Ramos (cell line): ENCODE measurements around the gene CDK17.
"Not testable (repeated sequence)": the region's sequence is repeated elsewhere in the genome, so short reads cannot be mapped to it uniquely, and the experiment has no call there.

Experiments used
- in situ Hi-C: fragments of 300-500 bp; cut with MboI; formaldehyde crosslinking; loops from one replicate; pipeline ENCODE4 v1.14.3; 2022; ENCODE audit warnings: low sequenced_read_pairs; ENCODE audit not compliant: unreplicated experiment

CDK17 gene

GRCh38 chr12:96360550-96360949 lies 39.7 kb downstream of the CDK17 start:
- in situ Hi-C loops: no loop called here

DNA sequence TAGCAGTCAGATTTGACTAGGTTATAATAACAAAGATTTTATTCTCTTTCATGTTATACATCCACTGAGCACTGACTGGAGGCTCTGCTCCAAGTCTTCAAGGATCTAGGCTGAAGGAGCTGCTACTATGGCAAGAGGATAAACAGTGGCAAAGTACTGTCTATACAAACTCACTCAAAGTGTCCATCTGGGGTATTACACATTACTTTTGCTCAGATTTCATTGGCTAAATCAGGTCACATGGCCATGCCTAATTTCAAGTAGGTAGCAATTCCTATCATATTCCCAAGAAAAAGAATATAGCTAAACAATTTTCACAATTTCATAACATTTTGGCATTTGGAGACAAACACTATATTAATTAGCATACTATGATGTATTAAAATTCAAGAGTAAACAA lies 40.9 kb downstream of the CDK17 start:
- in situ Hi-C loops: no loop called here

DNA sequence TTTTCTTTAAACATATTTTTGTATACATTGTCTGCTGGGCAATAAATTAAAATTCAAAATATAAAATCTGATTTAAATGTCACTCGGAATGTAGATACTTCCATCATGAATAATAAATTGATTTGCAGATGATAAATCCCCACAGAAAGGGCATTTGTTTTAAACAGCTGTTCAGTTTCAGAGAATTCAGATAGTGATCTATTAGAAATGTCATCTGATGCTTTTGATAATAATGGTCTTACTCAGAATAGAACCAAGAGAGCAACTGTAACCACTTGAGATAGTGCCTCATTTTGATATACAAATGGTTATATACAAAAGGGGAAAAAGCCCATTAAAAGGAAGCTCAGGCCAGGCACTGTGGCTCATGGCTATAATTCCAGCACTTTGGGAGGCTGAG lies 43.4 kb downstream of the CDK17 start:
- in situ Hi-C loops: no loop called here

DNA sequence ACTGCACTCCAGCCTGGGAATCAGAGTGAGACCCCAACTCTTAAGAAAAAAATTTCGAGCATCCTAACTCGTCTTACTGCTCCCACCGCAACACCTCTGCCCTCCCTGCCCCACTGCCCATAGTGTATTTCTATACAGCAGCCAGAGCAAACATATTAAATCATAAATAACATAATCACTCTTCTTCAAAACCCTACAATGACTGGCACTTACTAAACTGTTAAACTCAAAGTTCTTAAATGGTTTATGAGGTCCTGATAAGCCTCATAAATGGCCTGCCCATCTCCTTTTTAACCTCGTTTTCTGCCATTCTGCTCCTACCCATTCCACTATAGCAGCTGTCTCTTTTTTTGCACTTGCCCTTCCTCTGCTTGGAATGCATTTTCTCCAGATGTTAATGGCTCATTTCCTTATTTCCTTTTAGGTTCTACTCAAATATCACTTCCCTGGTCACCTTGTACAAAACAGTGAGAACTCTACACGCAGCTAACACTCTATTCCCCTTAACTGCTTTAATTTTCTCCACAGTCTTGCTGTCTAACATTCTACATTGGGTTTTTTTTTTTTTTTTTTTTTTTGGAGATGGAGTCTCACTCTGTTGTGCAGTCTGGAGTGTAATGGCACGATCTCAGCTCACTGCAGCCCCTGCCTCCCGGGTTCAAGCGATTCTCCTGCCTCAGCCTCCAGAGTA lies 45.2 kb downstream of the CDK17 start:
- in situ Hi-C loops: no loop called here

DNA sequence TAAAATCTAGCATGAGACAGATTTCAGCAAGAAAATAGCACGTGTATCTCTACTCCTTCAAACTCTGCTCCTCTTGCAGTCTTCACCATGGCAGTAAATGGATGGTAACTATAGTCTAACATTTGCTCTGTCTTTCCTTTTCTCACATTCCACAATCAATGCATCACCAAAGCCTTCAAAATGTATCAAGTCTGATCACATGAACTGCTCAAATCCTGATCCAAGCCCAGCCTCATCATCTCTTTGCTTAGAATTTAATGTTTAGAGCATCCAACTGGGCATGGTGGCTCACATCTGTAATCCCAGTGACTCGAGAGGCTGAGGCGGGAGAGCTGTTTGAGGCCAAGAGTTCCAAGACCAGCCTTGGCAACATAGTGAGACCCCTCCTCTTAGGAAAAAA lies 45.9 kb downstream of the CDK17 start:
- in situ Hi-C loops: no loop called here

- in situ Hi-C loops: no loop called here
These were observed 47.9 kb downstream of the CDK17 start for GRCh38 chr12:96352161-96352835.

DNA sequence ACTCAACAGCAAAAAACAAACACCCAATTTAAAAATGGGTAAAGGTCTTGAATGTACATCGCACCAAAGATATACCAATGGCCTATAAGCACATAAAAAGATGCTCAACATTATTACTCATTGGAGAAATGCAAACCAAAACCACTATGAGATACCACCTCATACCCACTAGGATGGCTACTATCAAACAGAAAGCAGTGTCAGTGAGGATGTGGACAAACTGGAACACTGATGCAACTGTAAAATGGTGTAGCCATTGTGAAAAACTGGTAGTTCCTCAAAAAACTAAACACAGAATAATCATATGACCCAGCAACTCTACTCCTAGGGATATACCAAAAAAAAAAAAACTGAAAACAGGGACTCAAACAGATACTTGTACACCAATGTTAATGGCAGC lies 49.3 kb downstream of the CDK17 start:
- in situ Hi-C loops: no loop called here

DNA sequence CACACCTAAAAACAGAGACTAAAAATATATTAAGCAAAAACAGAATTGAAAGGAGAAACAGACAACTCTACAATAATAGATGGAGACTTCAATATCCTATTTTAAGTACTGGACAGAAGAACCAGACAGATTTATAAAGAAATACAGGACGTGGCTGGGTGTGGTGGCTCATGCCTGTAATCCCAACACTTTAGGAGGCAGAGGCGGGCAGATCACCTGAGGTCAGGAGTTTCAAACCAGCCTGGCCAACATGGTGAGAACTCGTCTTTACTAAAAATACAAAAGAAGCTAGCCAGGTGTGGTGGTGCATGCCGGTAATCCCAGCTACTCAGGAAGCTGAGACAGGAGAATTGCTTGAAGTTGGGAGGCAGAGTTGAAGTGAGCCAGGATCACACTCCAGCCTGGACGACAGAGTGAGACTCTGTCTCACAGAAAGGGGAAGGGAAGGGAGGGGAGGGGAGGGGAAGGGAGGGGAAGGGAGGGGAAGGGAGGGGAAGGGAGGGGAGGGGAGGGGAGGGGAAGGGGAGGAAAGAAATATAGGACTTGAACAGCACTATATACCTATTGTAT lies 53.0 kb downstream of the CDK17 start:
- in situ Hi-C loops: no loop called here

GRCh38 chr12:96346716-96347115 lies 53.5 kb downstream of the CDK17 start:
- in situ Hi-C loops: not testable (repeated sequence)

DNA sequence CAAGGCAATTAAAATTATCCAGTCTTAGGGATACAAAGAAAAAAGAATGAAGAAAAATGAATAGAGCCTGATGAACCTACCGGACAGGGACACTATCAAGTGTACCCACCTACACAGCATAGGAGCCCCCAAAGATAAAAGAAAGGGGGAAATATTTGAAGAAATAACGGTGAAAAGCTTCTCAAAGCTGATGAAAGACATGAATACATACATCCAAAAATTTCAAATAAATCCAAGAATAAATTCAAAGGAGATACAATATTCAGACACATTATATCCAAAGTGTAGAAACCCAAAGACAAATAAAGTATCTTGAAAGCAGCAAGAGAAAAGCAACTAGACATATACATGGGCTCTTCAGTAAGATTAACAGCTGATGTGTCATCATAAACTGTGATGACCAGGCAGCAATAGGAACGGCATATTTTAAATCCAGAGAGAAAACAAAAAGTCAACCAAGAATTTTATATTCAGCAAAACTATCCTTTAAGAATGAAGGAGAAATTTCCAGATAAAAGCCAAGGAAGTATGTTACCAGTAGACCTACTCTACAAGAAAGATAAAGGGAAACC lies 56.0 kb downstream of the CDK17 start:
- in situ Hi-C loops: no loop called here

DNA sequence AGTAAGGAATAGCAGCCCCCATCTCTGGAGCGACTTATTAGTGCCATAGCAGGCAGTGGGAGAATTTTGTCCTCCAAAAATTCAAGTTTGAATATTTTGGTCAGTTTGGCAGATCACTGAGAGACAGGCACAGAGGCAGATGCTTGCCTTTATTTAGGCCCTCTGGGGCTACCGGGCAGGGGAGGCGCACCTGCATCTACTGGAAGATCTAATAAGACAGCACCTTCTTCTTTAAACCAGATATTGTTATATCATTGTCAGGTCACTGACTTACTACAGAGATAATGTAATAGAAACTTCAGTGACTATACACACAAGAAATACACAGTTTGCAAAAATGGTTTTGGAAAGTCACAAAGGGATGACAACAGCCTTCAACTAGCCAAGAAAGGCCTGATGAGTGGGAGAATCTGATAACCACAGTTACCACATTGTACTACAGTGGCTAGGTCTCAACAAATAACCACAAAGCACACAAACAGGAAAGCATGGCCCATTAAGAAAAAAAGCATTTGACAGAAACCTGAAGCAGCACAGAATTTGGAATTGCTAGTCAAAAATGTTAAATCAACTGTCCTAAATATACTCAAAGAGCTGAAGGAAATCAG lies 56.8 kb downstream of the CDK17 start:
- in situ Hi-C loops: no loop called here

DNA sequence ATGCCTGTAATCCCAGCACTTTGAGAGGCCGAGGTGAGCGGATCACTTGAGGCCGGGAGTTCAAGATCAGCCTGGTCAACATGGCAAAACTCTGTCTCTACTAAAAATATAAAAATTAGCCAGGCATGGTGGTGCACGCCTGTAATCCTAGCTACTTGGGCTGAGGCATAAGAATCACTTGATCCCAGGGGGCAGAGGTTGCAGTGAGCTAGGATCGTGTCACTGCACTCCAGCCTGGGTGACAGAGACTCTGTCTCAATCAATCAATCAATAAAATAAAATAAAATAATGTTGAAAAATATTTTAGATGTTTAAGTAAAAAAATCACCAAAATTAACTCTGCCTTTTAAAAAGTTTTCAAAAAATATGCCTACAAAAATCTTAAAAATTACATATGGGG lies 60.6 kb downstream of the CDK17 start:
- in situ Hi-C loops: not testable (repeated sequence)

DNA sequence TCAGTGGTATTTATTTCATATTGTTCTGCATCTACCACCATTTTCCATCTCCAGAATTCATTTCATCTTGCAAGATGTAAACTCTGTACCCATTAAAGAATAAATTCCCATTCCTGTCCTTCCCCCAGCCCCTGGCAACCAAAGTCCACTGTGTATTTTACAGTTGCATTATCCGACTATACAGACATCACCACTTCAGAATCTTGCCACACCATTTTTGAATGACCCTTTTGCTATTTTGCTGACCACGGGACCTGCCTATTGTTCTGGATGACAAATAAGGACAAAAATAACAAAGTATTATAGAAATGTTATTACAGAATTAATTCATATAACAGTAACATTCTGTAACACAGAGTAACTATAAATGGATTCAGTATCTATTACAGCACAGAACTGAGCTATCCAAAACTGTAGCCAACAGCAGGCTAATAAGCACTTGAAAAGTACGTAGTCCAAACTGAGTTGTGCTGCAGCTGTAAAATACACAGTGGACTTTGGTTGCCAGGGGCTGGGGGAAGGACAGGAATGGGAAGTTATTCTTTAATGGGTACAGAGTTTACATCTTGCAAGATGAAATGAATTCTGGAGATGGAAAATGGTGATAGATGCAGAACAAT lies 61.3 kb downstream of the CDK17 start:
- in situ Hi-C loops: no loop called here

- in situ Hi-C loops: no loop called here
These were observed 62.3 kb downstream of the CDK17 start for GRCh38 chr12:96337953-96338352.

GRCh38 chr12:96336489-96336888 lies 63.8 kb downstream of the CDK17 start:
- in situ Hi-C loops: no loop called here

DNA sequence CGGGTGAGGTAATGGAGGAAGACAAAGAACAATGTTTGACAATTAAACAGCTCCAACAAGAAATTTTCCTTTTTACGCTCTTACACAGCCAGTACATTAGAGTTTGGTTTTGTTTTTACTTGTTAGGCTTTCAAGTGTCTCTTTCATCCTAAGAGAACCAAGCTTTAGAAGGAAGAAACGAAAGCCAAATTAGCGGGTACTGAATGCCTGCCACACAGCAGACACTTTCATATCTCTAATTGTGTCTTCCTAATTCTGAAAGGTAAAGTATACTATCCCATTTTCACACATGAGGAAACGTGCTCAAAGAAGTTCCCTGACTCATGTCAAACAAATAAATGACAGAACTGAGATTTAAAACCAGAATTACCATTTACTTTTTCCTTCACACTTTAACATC lies 65.0 kb downstream of the CDK17 start:
- in situ Hi-C loops: no loop called here

DNA sequence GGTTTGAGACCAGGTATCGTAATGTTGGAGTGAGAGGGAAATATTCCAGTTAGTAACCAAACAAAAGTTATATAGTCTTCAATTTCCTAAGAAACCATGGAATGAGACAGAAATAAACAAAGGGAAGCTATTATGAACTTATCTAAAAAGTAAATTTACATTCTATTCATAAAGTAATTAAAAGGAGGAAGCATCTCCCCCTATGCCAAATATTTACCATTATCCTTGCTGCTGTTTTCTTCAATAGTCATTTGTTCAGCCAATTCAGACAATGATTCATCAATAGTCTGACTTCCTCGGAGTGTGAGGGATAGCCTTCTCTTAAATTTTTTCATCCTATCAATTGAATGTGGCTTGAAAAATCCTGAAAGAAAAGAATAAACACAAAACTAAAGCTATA lies 65.7 kb downstream of the CDK17 start:
- in situ Hi-C loops: no loop called here

DNA sequence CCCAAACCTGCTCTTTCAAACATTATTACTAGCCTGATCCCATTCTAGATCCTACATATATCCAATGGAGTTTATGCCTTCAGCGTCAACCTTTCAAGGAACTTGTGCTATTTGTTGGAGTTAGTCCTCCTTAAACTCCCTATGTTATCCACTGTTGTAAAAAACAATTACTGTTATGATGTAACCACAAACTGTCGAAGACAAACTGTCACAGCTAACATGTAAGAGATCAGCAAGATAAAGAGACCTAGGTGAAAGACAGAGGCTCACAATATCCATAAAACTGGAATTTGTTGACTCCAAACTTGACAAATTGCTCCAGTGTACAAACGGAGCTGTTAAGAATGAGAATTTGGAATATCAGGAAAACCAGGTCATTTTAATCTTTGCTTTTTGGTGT lies 70.7 kb downstream of the CDK17 start:
- in situ Hi-C loops: no loop called here

DNA sequence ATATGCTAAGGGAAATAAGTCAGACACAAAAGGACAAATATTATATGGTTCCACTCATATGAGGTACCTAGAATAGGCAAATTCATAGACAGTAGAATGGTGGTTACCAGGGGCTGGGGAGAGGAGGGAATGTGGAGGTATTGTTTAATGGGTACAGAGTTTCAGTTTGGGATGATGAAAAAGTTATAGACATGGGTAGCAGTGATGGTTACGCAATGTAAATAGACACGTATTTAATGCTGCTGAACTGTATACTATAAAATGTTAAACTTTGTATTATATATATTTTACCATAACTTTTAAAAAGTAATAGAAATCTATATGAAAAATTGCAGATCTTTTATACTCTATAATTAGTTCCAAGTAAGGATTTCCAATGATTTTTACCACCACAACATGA lies 71.2 kb downstream of the CDK17 start:
- in situ Hi-C loops: no loop called here

- in situ Hi-C loops: no loop called here
These were observed 72.3 kb downstream of the CDK17 start for GRCh38 chr12:96327889-96328288.

GRCh38 chr12:96327346-96327745 lies 72.9 kb downstream of the CDK17 start:
- in situ Hi-C loops: no loop called here
